HEK293 (cell line): ENCODE data around the gene ATP8B4.

Experiments used
- CTCF ChIA-PET: fragments of 350-600 bp; formaldehyde crosslinking; extraction: SDS; loops from one replicate; lab custom pipeline; 2021; ENCODE audit warnings: antibody characterized with exemption; lab: Yijun Ruan, JAX
- POLR2A ChIA-PET: fragments of 300-600 bp; formaldehyde crosslinking; extraction: SDS; loops from one replicate; lab custom pipeline; 2020; ENCODE audit warnings: antibody characterized with exemption, inconsistent platforms; lab: Yijun Ruan, JAX
- H3K27ac ChIP-seq: fragments of 200-500 bp; sonication (Bioruptor generic); 2 replicates; pipeline ENCODE4 v1.5.1; 2014; ENCODE audit warnings: low read depth, low read length, control low read depth, inconsistent platforms; ENCODE audit errors: extremely low read depth
- H3K36me3 ChIP-seq, 2 experiments: fragments of 200-500 bp in 1 of 2; sonication (Bioruptor generic) in 1 of 2; 1 replicate in 1 of 2; 2 replicates in 1 of 2; pipeline ENCODE4 v1.5.1; 2014 to 2017; ENCODE audit warnings: inconsistent platforms in 2 of 2, low read length in 2 of 2; ENCODE audit not compliant: control insufficient read depth in 2 of 2, insufficient read depth in 1 of 2
- H3K4me1 ChIP-seq: fragments of 200-500 bp; sonication (Bioruptor generic); 2 replicates; pipeline ENCODE4 v1.5.1; 2014; ENCODE audit warnings: mild to moderate bottlenecking, low read length, inconsistent platforms; ENCODE audit not compliant: control insufficient read depth, insufficient read depth
- H3K4me3 ChIP-seq: 2 replicates; pipeline ENCODE4 v1.5.1; 2011; ENCODE audit warnings: low read depth, mild to moderate bottlenecking, control low read depth, low read length, moderate library complexity
- H3K9me3 ChIP-seq: fragments of 200-500 bp; sonication (Bioruptor generic); 2 replicates; pipeline ENCODE4 v1.5.1; 2014; ENCODE audit warnings: low read depth, low read length, inconsistent platforms; ENCODE audit not compliant: control insufficient read depth, insufficient read depth
- EGR2 ChIP-seq: fragments of 450-650 bp; formaldehyde crosslinking; IDR thresholded peaks from 2 replicates; pipeline ENCODE4 v1.5.1; 2016; ENCODE audit warnings: low read depth, missing biosample characterization, missing genetic modification characterization
- KLF1 ChIP-seq: fragments of 450-650 bp; formaldehyde crosslinking; IDR thresholded peaks from 2 replicates; pipeline ENCODE4 v1.5.1; 2016; ENCODE audit warnings: missing biosample characterization, missing genetic modification characterization
- KLF10 ChIP-seq: fragments of 450-650 bp; IDR thresholded peaks from 2 replicates; pipeline ENCODE4 v1.5.1; 2018; ENCODE audit warnings: missing biosample characterization, mild to moderate bottlenecking, missing genetic modification characterization
- KLF7 ChIP-seq: fragments of 450-650 bp; formaldehyde crosslinking; IDR thresholded peaks from 2 replicates; pipeline ENCODE4 v1.5.1; 2016; ENCODE audit warnings: missing biosample characterization, missing genetic modification characterization, borderline replicate concordance
- SALL2 ChIP-seq: fragments of 450-650 bp; formaldehyde crosslinking; IDR thresholded peaks from 2 replicates; pipeline ENCODE4 v1.5.0; 2017; ENCODE audit warnings: missing biosample characterization, mild to moderate bottlenecking, missing genetic modification characterization, borderline replicate concordance
- SCRT1 ChIP-seq: fragments of 450-650 bp; formaldehyde crosslinking; IDR thresholded peaks from 2 replicates; pipeline ENCODE4 v1.5.1; 2016; ENCODE audit warnings: missing biosample characterization, missing genetic modification characterization, borderline replicate concordance
- ZBTB21 ChIP-seq: fragments of 450-650 bp; formaldehyde crosslinking; IDR thresholded peaks from 2 replicates; pipeline ENCODE4 v1.5.1; 2017; ENCODE audit warnings: missing biosample characterization, missing genetic modification characterization
- ZBTB44 ChIP-seq: fragments of 450-650 bp; IDR thresholded peaks from 2 replicates; pipeline ENCODE4 v1.5.1; 2018; ENCODE audit warnings: missing biosample characterization, mild to moderate bottlenecking, missing genetic modification characterization
- ZBTB48 ChIP-seq: fragments of 450-650 bp; formaldehyde crosslinking; IDR thresholded peaks from 2 replicates; pipeline ENCODE4 v1.5.1; 2016; ENCODE audit warnings: missing biosample characterization, missing genetic modification characterization
- ZNF16 ChIP-seq: fragments of 450-650 bp; formaldehyde crosslinking; IDR thresholded peaks from 2 replicates; pipeline ENCODE4 v1.5.1; 2016; ENCODE audit warnings: low read depth, missing biosample characterization, missing genetic modification characterization
- ZNF175 ChIP-seq: fragments of 450-650 bp; formaldehyde crosslinking; IDR thresholded peaks from 2 replicates; pipeline ENCODE4 v1.5.1; 2016; ENCODE audit warnings: missing biosample characterization, missing genetic modification characterization
- ZNF221 ChIP-seq: fragments of 450-650 bp; formaldehyde crosslinking; IDR thresholded peaks from 2 replicates; pipeline ENCODE4 v1.5.1; 2017; ENCODE audit warnings: missing biosample characterization, missing genetic modification characterization, borderline replicate concordance
- ZNF280C ChIP-seq: fragments of 450-650 bp; formaldehyde crosslinking; IDR thresholded peaks from 2 replicates; pipeline ENCODE4 v1.5.1; 2016; ENCODE audit warnings: missing biosample characterization, missing genetic modification characterization
- ZNF324 ChIP-seq: fragments of 450-650 bp; formaldehyde crosslinking; IDR thresholded peaks from 2 replicates; pipeline ENCODE4 v1.5.1; 2016; ENCODE audit warnings: missing biosample characterization, missing genetic modification characterization
- ZNF48 ChIP-seq: fragments of 450-650 bp; formaldehyde crosslinking; IDR thresholded peaks from 2 replicates; pipeline ENCODE4 v1.5.1; 2016; ENCODE audit warnings: missing biosample characterization, missing genetic modification characterization
- ZNF521 ChIP-seq: fragments of 450-650 bp; formaldehyde crosslinking; IDR thresholded peaks from 2 replicates; pipeline ENCODE4 v1.5.1; 2017; ENCODE audit warnings: missing biosample characterization, mild to moderate bottlenecking, missing genetic modification characterization
- ZNF549 ChIP-seq: fragments of 450-650 bp; IDR thresholded peaks from 2 replicates; pipeline ENCODE4 v1.5.1; 2018; ENCODE audit warnings: missing biosample characterization, missing genetic modification characterization, mild to moderate bottlenecking, inconsistent platforms, moderate library complexity
- ZNF585B ChIP-seq: fragments of 450-650 bp; formaldehyde crosslinking; IDR thresholded peaks from 2 replicates; pipeline ENCODE4 v1.5.1; 2016; ENCODE audit warnings: missing biosample characterization, missing genetic modification characterization
- ZNF626 ChIP-seq: fragments of 450-650 bp; sonication (Bioruptor Pico); formaldehyde crosslinking; IDR thresholded peaks from 2 replicates; pipeline ENCODE4 v1.5.1; 2018; ENCODE audit warnings: missing biosample characterization, missing genetic modification characterization, inconsistent platforms
- ZNF654 ChIP-seq: fragments of 450-650 bp; formaldehyde crosslinking; IDR thresholded peaks from 2 replicates; pipeline ENCODE4 v1.5.1; 2016; ENCODE audit warnings: low read depth, missing biosample characterization, missing genetic modification characterization
- ZNF660 ChIP-seq: fragments of 450-650 bp; IDR thresholded peaks from 2 replicates; pipeline ENCODE4 v1.5.1; 2018; ENCODE audit warnings: missing biosample characterization, mild to moderate bottlenecking, missing genetic modification characterization
- ZSCAN16 ChIP-seq: fragments of 450-650 bp; formaldehyde crosslinking; IDR thresholded peaks from 2 replicates; pipeline ENCODE4 v1.5.1; 2016; ENCODE audit warnings: missing biosample characterization, missing genetic modification characterization
- ZSCAN23 ChIP-seq: fragments of 450-650 bp; formaldehyde crosslinking; IDR thresholded peaks from 2 replicates; pipeline ENCODE4 v1.5.1; 2016; ENCODE audit warnings: missing biosample characterization, missing genetic modification characterization
- TF ChIP-seq, protein P1 (sequence below): fragments of 450-650 bp; formaldehyde crosslinking; IDR thresholded peaks from 2 replicates; pipeline ENCODE4 v1.5.1; 2016; ENCODE audit warnings: missing biosample characterization, missing genetic modification characterization
- TF ChIP-seq, protein P2 (sequence below): fragments of 450-650 bp; formaldehyde crosslinking; IDR thresholded peaks from 2 replicates; pipeline ENCODE4; 2016; ENCODE audit warnings: missing biosample characterization, missing genetic modification characterization
- TF ChIP-seq, protein P3 (sequence below): fragments of 450-650 bp; formaldehyde crosslinking; IDR thresholded peaks from 2 replicates; pipeline ENCODE4 v1.5.1; 2017; ENCODE audit warnings: missing biosample characterization, missing genetic modification characterization

The ATP8B4 gene

GRCh38 chr15:50009634-50010033 lies 109.4 kb downstream of the ATP8B4 start:
- TF ChIP-seq ZNF280C (no peak), ZNF626 (no peak), ZNF175 (no peak), ZNF549 (tag by site-specific recombination) (no peak), KLF10 (tag by site-specific recombination) (no peak), ZNF585B (tag by site-specific recombination) (no peak), ZNF48 (tag by site-specific recombination) (no peak), ZNF221 (tag by site-specific recombination) (no peak), ZNF521 (tag by site-specific recombination) (no peak), ZSCAN16 (tag by site-specific recombination) (no peak), SALL2 (no peak), ZNF660 (no peak), SCRT1 (tag by site-specific recombination) (no peak)
- TF ChIP-seq, protein P1, sequence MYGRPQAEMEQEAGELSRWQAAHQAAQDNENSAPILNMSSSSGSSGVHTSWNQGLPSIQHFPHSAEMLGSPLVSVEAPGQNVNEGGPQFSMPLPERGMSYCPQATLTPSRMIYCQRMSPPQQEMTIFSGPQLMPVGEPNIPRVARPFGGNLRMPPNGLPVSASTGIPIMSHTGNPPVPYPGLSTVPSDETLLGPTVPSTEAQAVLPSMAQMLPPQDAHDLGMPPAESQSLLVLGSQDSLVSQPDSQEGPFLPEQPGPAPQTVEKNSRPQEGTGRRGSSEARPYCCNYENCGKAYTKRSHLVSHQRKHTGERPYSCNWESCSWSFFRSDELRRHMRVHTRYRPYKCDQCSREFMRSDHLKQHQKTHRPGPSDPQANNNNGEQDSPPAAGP (tag by site-specific recombination) = no peak
- Histone ChIP-seq H3K4me1 (no peaks in the 10 kb centered on the region), H3K4me3 (no peak overlapping the region), H3K27ac (no peak overlapping the region), H3K36me3 (no peaks in the 10 kb centered on the region), H3K9me3 (no peaks in the 10 kb centered on the region)
- CTCF ChIA-PET = interaction anchor here (0.7 kb wide), 1 partner anchor 110 kb away, joined by 3 read pairs; no protein-coding TSS in a partner anchor
- POLR2A ChIA-PET = no interaction called here

GRCh38 chr15:50003786-50004334 lies 115.2 kb downstream of the ATP8B4 start:
- Histone ChIP-seq H3K4me1 (no peaks in the 10 kb centered on the region), H3K9me3 (no peaks in the 10 kb centered on the region), H3K27ac (no peak overlapping the region), H3K36me3 (no peaks in the 10 kb centered on the region), H3K4me3 (no peak overlapping the region)
- ChIA-PET CTCF (interaction anchor here (0.6 to 2.4 kb wide), 19 partner anchors 10 to 1143 kb away, joined by 3 to 16 read pairs (median 3); no protein-coding TSS in a partner anchor), POLR2A (no interaction called here)
- no peak for TF ChIP-seq ZSCAN23 (tag by site-specific recombination)
- no peak for TF ChIP-seq ZNF16 (tag by site-specific recombination)
- 0 out of 2 replicates have a peak, but pooled peaks have one; percentile 35 for TF ChIP-seq ZNF660
- no peak for TF ChIP-seq KLF7
- TF ChIP-seq, protein P2, sequence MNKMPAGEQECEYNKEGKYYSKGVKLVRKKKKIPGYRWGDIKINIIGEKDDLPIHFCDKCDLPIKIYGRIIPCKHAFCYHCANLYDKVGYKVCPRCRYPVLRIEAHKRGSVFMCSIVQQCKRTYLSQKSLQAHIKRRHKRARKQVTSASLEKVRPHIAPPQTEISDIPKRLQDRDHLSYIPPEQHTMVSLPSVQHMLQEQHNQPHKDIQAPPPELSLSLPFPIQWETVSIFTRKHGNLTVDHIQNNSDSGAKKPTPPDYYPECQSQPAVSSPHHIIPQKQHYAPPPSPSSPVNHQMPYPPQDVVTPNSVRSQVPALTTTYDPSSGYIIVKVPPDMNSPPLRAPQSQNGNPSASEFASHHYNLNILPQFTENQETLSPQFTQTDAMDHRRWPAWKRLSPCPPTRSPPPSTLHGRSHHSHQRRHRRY = no peak
- TF ChIP-seq, protein P3, sequence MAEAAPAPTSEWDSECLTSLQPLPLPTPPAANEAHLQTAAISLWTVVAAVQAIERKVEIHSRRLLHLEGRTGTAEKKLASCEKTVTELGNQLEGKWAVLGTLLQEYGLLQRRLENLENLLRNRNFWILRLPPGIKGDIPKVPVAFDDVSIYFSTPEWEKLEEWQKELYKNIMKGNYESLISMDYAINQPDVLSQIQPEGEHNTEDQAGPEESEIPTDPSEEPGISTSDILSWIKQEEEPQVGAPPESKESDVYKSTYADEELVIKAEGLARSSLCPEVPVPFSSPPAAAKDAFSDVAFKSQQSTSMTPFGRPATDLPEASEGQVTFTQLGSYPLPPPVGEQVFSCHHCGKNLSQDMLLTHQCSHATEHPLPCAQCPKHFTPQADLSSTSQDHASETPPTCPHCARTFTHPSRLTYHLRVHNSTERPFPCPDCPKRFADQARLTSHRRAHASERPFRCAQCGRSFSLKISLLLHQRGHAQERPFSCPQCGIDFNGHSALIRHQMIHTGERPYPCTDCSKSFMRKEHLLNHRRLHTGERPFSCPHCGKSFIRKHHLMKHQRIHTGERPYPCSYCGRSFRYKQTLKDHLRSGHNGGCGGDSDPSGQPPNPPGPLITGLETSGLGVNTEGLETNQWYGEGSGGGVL = no peak
- no peak for TF ChIP-seq ZBTB48
- TF ChIP-seq ZBTB21 (tag by site-specific recombination) = no peak
- TF ChIP-seq ZNF324 (tag by site-specific recombination) = no peak
- no peak for TF ChIP-seq ZBTB44 (tag by site-specific recombination)
- 0 out of 2 replicates have a peak, but pooled peaks have one; percentile 14 for TF ChIP-seq EGR2
- TF ChIP-seq KLF1 (tag by site-specific recombination) = peak; percentile 77
- TF ChIP-seq ZNF654 = peak; percentile 68
